NCI-H1105 treated with DMSO at 0.1 percent for 48 hours (cell line): ENCODE measurements around the gene TOMM22.

Source experiments
- DNase-seq: peaks from one replicate; lab custom pipeline; 2025; lab: John Stamatoyannopoulos, UW

The TOMM22 gene

DNA sequence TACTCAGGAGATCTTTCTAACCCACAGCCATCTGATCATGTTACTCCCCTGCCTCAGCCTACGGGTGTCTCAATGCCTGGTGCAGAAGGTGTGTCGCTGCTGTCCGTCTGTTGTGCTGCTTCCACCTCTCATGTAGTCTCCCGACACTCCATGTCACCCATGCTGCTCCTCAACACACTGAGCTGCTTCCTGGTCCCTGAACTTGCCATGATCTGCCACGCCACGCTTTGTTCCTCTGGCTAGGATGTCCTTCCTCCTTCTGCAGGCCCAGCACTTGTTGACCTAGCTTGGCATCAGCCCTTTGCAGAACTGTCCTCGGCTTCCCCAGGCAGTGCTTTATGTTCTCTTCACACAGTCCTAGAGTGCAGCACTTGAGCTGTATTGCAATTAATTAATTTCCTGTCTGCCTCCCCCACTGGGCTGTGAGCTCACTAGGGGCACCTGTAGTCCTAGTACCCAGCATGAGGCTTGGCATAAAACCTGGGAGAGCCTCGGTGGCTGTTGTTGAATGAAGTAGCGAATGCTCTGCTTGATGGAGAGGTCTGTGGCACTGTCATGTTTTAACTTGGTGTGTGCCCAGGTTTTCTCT is 33.5 kb downstream of the TOMM22 start:
- no peak for DNase-seq

DNA sequence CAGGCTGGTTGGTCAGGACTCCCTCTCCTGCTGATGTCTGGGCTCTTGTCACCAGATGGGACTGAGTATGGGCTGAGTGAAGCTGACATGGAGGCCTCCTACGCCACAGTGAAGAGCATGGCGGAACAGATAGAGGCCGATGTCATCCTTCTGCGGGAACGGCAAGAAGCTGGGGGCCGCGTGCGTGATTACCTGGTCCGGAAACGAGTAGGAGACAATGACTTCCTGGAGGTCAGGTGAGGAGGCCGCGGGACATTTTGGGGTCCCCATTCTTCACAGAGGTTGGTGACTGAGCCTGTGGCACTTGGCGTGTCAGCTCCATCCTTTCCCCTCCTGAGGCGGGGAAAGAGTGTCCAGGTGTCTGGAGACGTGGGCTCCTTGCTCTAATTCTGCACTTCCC is 34.1 kb downstream of the TOMM22 start:
- DNase-seq = no peak

DNA sequence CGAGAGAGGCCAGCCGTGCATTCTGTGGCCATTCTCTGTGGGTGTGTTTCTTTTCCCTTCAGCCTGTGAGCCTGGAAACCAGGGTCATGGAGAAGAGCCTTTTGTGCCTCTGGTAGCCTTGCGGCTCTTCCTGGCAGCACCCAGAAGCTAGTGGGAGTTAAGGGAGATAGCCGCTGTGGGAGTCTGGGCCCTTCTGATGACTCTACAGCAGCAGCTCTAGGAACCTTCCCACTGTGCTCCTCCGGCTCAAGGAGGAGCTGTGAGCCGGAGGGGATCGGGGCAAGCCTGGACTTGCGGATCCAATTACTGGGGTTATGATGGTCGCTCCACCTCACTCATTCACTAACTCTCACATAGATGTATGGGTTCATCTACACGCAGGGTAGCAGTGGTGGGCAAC is 34.5 kb downstream of the TOMM22 start:
- DNase-seq = no peak

DNA sequence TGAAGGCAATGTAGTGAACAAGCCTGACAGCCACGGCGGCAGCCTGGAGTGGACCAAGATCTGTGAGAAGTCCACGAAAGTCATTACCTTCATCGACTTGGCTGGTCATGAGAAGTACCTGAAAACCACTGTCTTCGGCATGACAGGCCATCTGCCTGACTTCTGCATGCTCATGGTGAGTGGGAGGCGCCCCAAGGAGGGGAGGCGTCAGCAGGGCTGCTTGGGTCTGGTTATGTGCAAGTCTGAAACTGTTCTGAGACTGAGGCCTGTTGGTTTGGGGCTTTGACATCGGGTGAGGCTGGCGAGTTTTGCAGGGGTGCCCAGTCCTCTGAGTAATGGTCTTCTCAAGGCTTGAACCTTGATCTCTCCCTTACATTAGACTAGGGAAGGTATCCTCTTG is 35.1 kb downstream of the TOMM22 start:
- DNase-seq = no peak

DNA sequence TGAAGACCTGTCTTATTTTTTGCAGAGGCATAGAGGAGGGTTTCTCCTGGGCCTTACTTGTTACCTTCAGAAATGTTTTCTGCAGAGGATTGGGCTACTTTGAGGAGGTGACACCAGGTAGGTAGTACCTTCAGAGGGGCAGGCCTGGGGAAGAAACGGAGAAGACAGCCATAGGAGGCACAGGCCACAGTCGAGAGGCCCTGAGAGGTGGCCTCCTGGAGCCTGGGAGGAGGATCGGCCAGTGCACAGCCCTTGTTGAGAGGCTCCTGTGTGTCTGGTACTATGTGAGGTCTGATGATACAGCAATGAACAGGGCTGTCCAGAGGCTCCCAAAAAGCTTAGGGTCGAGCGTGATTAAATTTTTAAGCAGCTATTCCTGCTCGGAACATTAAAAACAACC is 35.5 kb downstream of the TOMM22 start:
- no peak for DNase-seq

DNA sequence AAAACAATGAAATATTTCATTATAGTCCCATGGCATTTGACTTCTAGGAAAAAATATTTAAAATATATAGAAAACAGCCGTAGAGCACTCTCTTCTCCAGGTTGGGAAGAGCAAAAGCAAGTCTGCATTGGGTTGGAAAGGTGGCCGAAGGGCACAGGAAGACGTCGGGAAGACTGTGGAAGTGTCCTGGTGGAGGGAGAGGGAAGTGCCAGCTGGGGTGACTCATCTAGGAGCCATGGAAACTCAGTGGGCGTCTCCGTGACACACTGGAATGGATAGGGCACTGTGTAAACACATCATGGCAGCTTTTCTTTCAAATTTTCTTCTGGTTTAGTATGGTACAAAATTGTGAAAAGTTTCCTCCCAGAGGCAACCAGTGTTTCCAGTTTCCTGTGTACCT is 36.7 kb downstream of the TOMM22 start:
- DNase-seq = no peak

DNA sequence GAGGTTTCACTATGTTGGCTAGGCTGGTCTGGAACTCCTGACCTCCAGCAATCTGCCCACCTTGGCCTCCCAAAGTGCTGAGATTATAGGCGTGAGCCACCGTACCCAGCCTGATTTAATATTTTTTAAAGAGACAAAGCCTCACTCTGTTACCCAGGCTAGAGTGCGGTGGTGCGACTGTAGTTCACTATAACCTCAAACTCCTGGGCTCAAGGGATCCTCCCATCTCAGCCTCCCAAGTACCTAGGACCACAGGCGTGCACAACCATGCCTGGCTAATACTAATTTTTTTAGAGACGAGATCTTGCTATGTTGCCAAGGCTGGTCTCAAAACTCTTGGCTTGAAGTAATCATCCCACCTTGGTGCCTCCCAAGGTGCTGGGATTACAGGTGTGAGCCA is 37.4 kb downstream of the TOMM22 start:
- DNase-seq = no peak

DNA sequence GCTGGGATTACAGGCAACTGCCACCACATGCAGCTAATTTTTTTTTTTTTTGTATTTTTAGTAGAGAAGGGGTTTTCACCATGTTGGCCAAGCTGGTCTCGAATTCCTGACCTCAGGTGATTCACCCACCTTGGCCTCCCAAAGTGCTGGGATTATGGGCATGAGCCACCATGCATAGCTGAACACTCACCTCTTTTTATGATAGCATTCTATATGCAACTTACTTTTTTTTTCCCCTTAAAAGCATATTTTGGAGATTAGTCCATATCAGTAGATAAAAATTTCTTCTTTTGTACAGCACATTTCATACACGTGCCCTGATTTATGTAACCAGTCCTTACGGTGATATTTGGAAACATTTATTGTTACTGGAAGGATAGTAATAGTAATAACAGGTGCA is 38.6 kb downstream of the TOMM22 start:
- DNase-seq = no peak

DNA sequence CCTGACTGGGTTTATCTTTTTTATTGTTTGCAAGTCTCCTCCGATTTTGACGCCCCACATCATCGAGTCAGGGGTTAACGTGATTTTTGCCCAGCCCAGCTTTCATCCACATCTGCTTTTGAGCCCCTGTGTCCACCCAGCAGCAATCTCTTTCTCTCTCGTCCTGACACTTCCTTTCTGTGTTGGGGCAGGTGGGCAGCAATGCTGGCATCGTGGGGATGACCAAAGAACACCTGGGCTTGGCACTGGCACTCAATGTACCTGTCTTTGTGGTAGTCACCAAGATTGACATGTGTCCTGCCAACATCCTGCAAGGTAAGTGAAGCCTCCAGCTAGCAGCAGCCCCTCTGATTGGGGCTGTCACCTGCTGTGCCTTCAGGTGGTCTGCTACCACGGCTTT is 39.8 kb downstream of the TOMM22 start:
- DNase-seq = no peak

DNA sequence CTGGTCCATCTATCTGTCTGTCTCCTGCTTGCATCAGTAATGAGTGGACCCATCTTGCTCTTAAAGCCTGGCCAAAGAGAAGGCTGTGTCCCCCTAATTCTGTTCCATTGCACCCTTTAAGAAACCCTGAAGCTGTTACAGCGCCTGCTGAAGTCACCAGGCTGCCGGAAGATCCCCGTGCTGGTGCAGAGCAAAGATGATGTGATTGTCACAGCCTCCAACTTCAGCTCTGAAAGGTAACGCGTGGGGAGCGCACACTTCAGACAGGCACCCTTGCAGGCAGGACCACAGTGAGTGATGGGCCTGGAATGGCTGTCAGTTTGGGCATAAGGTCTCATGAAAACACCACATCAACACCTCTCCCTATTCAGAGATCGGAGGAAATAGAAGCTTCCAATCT is 42.4 kb downstream of the TOMM22 start:
- no peak for DNase-seq

DNA sequence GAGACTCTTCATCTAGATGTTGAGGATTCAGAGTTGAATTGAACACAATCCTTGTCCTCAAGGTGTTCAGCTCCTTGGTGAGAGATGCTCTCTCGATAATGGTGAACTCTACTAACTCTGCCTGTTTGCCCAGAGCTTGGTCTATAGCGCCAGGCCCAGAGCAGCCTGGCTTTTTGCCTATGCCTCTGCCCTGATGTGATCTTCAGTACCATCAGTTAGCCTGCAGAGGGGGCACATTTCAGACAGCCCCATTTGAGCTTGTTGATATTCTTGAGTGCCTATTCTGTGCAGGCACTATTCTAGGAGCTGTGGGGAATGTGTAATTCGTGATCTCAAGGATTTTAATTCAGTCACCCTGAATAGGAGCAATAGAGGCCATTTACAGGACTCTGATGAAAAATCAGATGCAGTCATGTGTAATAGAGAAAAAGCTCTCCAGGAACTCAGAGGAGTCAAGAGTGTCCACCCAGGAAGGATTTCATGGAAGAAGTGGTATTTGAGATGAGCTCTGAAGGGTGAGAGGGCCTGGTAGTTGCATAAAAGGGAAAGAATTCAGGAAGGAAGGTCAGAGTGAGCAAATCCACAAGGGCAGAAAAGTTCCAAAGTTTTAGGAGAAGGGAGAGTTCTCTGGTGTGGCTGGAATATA is 43.3 kb downstream of the TOMM22 start:
- DNase-seq = peak; percentile 8

DNA sequence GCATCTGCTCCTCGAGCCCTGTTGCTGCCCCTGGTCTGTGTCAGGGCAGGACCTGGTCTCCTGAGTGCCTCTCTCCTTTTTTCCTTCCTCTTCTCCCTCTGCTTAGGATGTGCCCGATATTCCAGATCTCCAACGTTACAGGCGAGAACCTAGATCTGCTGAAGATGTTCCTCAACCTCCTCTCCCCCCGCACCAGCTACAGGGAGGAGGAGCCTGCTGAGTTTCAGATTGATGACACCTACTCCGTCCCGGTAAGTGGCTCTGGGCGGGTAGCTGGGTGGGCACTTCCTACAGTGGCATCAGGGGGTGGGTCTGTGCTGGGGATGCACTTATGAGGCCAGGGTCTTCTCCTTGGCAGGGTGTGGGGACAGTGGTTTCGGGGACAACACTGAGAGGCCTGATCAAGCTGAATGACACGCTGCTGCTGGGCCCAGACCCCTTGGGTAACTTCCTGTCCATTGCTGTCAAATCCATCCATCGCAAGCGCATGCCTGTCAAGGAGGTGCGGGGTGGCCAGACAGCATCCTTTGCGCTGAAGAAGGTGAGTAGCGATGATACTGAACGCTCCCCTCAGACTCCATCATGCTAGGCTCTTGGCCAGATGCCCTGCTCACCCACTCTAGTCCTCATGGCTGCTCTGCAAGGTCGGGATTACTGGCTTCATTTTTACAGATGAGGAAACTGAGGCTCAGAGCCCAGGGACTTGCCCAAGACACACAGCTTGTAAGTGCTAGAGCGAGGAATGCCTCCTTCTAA is 44.3 kb downstream of the TOMM22 start:
- DNase-seq = no peak

DNA sequence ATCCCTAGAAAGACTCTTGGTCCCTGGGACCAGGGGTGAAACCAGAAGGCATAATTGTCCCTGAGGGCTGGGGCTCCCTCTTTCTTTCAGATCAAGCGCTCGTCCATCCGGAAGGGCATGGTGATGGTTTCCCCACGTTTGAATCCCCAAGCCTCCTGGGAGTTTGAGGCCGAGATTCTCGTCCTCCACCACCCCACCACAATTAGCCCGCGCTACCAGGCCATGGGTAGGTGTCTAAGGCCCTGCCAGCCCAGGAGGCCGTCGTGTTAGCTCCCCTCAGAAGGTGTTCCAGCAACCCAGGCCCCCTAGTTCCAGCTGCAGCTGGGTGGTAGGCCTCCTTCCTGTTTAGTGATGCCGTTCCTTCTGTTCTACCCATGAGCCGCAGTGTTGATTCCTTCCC is 45.4 kb downstream of the TOMM22 start:
- DNase-seq = no peak

DNA sequence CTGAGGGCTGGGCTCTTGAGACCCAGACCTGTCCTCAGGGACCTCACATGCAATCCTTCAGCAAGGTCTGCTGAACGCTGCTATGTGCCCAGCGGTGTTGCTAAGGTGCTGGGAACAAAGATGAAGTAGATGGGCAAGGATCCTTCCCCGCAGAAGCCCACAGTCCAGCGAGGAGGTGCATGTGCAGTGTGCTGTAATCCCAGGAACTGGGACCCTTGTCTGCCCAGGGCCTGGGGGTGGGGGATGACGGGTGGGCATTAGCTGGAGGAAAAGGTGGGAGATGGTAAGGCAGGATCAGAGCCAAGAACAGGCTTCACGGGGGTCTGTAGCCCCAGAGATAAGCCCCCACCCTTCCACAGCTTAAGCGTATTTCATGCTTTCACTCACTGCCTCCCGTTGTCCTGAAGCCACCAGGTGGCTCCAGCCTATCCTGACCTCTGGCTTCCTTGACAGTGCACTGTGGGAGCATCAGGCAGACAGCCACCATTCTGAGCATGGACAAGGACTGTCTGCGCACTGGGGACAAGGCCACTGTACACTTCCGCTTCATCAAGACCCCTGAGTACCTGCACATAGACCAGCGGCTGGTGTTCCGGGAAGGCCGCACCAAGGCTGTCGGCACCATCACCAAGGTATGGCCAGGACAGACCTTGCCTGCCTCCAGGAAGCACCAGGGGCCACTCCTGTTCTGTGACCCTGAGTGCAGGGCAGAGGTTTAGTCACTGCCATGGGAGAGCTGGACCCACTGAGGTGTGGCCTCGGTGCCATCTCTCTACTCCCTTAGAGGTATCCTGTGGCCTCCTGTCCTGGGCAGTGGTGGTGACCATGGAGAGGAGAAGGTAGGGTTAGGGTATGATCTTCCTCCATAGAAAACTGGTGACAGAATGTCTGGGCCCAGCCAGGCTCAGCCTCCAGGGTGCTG is 46.0 kb downstream of the TOMM22 start:
- DNase-seq = no peak

DNA sequence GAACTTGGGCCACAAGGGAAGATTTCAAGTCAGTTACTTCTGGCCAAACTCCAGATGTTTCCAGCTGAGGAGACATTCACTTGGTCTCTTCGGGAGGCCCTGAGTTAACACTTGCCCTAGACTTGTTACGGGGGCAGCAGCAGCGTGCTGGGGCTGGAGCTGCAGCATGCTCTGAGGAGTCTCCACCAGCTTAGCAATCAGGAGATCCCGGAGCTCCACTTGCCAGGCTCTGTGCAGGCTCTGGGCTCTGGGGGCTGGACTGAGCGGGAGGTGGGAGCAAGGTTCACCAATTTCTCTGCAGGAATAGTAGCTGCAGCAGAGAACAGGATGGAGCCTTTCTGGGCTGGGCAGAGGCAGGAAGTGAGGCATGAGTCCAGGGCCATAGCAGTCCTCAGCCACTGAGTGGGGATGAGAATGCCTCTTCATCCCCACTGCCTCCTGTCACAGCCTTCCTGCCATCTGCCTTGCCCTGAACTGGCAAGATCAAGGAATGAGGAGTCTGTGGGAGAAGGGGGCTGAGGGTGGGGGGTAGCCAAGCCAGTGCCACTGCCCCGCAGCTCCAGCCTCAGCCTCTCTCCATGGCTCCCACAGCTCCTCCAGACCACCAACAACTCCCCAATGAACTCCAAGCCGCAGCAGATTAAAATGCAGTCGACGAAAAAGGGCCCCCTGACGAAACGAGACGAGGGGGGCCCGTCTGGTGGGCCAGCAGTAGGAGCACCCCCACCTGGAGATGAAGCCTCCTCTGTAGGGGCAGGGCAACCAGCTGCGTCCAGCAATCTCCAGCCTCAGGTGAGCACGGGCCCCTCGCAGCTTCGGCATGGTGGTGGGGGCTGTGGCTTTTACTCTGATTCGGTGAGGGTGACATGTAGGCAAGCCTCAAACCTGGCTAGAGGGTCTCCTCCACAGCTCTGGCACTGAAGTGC is 47.4 kb downstream of the TOMM22 start:
- no peak for DNase-seq

DNA sequence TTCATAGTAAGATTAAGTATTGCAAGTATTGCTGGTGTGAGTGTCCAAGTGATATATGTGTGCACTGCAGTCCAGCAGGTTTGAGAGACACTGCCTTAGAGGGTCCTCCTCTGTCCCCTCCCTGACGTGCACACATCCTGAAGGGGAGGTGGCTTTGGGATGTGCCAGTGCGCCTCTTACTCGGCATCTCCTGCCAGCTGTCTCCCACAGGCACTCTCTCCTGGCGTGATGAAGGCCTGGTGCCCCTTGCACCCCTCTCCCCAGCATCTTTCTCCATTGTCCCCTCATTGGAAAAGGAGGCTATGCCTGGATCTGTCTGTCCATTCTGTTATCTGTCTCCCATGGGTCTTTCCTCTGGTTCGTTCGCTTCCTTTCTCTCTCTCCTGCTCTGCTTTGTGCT is 48.2 kb downstream of the TOMM22 start:
- no peak for DNase-seq

DNA sequence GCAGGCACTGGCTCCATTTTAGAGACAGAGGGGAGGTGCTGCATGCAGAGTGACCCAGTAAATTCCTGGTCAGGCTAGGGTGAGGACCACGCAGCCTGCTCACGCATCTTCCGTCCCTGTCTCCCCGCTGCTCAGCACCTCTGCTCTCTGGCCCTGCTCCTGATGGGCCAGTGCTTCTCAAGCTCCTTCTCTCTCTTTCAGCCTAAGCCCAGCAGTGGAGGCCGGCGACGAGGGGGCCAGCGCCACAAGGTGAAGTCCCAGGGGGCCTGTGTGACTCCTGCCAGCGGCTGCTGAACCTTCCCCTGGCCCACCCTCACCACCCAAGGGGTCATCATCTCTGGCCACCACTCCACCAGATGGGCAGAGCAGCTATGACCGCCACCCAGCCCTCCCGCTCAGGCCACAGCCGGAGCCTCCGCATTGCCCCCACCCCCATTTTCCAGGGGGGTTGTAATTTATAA is 48.7 kb downstream of the TOMM22 start:
- DNase-seq = no peak

DNA sequence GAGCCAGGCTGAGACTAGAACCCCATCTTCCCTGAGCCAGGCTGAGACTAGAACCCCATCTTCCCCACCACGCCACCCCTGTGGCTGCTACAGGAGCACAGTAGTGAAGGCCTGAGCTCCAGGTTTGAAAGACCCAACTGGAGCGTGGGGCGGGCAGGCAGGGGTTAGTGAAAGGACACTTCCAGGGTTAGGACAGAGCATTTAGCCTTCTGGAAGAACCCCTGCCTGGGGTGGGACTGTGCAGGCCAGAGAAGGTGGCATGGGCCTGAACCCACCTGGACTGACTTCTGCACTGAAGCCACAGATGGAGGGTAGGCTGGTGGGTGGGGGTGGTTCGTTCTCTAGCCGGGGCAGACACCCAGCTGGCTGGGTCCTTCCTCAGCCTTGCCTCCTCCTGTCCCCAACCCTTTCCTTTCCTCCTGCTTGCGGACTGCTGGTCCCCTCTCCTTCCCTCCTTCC is 50.0 kb downstream of the TOMM22 start:
- no peak for DNase-seq

DNA sequence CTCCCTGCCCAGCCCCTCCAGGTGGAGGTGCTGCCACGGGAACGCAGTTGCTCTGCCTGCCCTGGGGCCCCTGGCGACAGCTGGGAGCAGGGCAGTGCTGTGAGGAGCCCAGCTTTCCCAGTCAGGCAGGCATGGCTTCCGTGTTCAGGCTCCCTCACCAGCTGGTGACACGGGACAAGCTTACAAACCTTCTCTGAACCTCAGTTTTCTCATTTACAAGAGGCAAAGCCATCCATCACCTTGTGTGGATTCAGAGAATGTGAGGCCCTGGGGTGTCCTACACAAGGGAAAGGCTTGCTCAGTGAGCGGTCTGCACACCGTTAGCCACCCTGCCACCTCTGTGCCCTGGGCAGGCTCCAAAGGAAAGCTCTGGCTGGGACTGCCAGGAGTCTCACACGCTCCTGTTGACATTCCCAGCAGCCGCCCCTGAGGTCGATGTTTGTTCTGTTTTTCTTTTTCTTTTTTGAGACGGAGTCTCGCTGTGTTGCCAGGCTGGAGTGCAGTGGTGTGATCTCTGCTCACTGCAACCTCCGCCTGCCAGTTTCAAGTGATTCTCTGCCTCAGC is 50.6 kb downstream of the TOMM22 start:
- DNase-seq = no peak

DNA sequence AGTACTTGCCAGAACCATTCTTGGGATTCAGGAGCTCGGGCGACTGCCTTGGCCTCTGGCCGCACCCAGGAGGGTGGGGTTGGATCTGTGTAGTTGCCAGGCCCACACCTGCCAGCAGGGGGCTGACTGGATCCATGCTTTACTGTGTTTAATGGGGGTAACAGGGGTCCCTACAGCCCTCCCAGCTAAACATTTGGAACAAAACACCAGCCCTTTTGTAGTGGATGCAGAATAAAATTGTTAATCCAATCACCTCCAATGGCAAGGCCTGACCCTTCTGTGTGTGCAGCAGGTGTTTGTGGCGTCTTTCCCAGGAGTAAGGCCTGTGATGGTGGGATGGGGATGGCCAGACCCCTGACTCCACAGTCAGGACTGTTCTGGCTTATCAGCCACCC is 51.6 kb downstream of the TOMM22 start:
- peak; percentile 48 for DNase-seq
